ENCODE data around the gene FAM180A. TPM values are rescaled to one million over a fixed set of nuclear protein-coding genes. Genes with fewer than 3 reads are reported as not detected.

FAM180A gene
- total and polyA plus RNA-seq, 8 donors = 0.08 to 5.8 (median 1.4) TPM; not detected in 4

DNA sequence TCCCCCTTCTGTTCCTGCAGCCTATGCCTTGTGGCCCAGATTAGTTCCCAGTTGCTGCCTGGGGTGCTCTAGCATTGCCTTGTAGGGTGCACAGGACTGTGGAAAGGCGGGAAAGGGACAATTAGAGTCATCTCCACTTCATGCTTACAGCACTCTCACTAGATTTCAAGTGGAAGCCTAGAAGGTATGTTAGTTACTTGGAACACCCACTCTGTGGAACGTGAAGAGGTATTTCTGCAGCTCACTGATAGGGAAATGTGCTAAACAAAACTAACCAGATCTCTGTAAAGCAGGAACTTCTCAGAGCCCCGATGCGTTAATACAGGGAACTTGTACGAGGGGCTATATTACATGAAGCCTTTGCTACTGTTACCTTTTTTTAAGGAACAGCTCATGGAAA lies 66.9 kb downstream of the FAM180A start:
- Histone ChIP-seq H3K9me3 (no peaks in the 10 kb centered on the region), H3K4me3 (no peak overlapping the region), H3K4me1 (peaks cover 7 to 40% (median 21%) of the 10 kb centered on the region in 4 donors), H3K36me3 (peaks cover 0 to 24% (median 10%) of the 10 kb centered on the region in 4 donors), H3K27ac (no peak overlapping the region), H3K27me3 (no peaks in the 10 kb centered on the region)
- TF ChIP-seq EP300 (IDR thresholded peaks at IDR 0.05) = no peak
- TF ChIP-seq POLR2A (IDR thresholded peaks at IDR 0.05) = no peak
- intact Hi-C loops (cut with DNase I; ENCODE audit: low total_unique reads) = no loop called here
- 75 to 93% (median 86%) methylated on average over 5 of the region's 5 CpGs for WGBS, 5 donors
- DNase-seq = no peak

Other genes with a start within 250 kb of the FAM180A start
- gene CNOT4, start 238.7 kb downstream of the FAM180A start, total RNA-seq = 10 to 100 TPM in 4 of 5 donors, 1 to 10 TPM in 1; 4.6 to 50.2 (median 18.3) TPM
- gene CNOT4, start 238.7 kb downstream of the FAM180A start, polyA plus RNA-seq = 1 to 10 TPM; 4.7 to 6.3 (median 5.5) TPM
- gene NUP205, start 190.9 kb downstream of the FAM180A start, total RNA-seq = 10 to 100 TPM; 13.4 to 63.4 (median 29.1) TPM
- gene NUP205, start 190.9 kb downstream of the FAM180A start, polyA plus RNA-seq = 10 to 100 TPM; 11.9 to 35.0 (median 16.3) TPM
- 10 to 100 TPM in 4 of 5 donors, 1 to 10 TPM in 1; 3.5 to 20.7 (median 12.7) TPM for gene STMP1, start 86.3 kb downstream of the FAM180A start, total RNA-seq
- 10 to 100 TPM; 29.9 to 42.0 (median 33.7) TPM for gene STMP1, start 86.3 kb downstream of the FAM180A start, polyA plus RNA-seq
- not detected for gene SLC13A4, start 20.6 kb downstream of the FAM180A start, total RNA-seq
- gene SLC13A4, start 20.6 kb downstream of the FAM180A start, polyA plus RNA-seq = 1 to 10 TPM in 2 of 3 donors, under 1 TPM in 1; 0.31 to 1.7 (median 1.6) TPM
- gene MTPN, start 228.5 kb upstream of the FAM180A start, total RNA-seq = 10 to 100 TPM; 44.0 to 99.3 (median 59.8) TPM
- 10 to 100 TPM; 33.2 to 60.9 (median 51.9) TPM for gene MTPN, start 228.5 kb upstream of the FAM180A start, polyA plus RNA-seq

Data from stomach (tissue), 9 donors.